Natural killer cell treated with Interleukin-12 subunit alpha and Interleukin-12 subunit beta and Interleukin-15 and Interleukin-18, amount 100 ng/mL, for 72 hours (primary cell): ENCODE results near the gene TSFM. TPM values are rescaled to one million over a fixed set of nuclear protein-coding genes. Genes with fewer than 3 reads are reported as not detected.
A peak's percentile ranks its signal among the peaks of the same experiment; 100 is the strongest.

Source experiments
- ATAC-seq, 2 donors: fragments of 150-1000 bp; cut with Tn5 transposase in 1 of 2; sonication (Bioruptor Pico), chemical (Tn5 transposase) in 1 of 2; 2 replicates each; pipeline ENCODE4 v1.10.0; 2021
- DNase-seq: peaks from one replicate; pipeline ENCODE4 v3.0.0; 2022; ENCODE audit warnings: low spot score
- H3K27ac Mint-ChIP-seq, 2 donors: 1 replicate in 1 of 2; 2 replicates in 1 of 2; pipeline ENCODE4 v1.8.0; 2022; ENCODE audit warnings: mixed read lengths in 2 of 2, mild to moderate bottlenecking in 1 of 2, moderate library complexity in 1 of 2
- H3K27me3 Mint-ChIP-seq, 2 donors: 1 replicate in 1 of 2; 2 replicates in 1 of 2; pipeline ENCODE4 v1.8.0; 2022; ENCODE audit warnings: mixed read lengths in 2 of 2
- H3K36me3 Mint-ChIP-seq: one replicate; pipeline ENCODE4 v1.8.0; 2022; ENCODE audit warnings: mixed read lengths
- H3K4me1 Mint-ChIP-seq, 2 donors: 1 replicate in 1 of 2; 2 replicates in 1 of 2; pipeline ENCODE4 v1.8.0; 2022; ENCODE audit warnings: low read depth in 2 of 2, mixed read lengths in 2 of 2, mild to moderate bottlenecking in 1 of 2
- H3K4me3 Mint-ChIP-seq: one replicate; pipeline ENCODE4 v1.8.0; 2022; ENCODE audit warnings: mixed read lengths
- H3K9me3 Mint-ChIP-seq: 2 replicates; pipeline ENCODE4 v1.8.0; 2022; ENCODE audit warnings: mixed read lengths
- total RNA-seq, 2 donors: library from RNA; stranded (reverse); gene quantifications; one replicate each; pipeline ENCODE4 v1.2.3, GENCODE V29; 2022

Gene TSFM
- total RNA-seq, 2 donors from 2014 or later: 43.2 to 44.6 TPM

DNA sequence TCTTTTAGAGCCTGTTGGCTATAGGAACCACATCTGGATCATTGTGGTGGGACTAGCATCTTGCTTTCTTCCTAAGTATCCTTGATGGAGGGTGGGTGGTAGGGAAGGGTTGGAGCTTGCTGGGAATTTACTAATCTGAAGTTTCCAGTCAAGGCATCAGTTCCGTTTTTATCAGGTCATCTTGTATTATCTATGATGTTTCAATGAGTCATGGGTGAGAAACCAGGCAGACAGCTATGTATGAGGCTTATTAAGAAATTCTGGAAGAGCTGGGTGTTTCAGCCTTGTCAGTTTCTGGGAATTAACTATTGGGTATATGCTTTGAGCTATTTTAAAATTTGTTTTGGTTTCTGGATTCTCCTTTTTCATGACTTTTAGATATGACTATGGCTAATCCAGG is 11.3 kb downstream of the TSFM start:
- Mint-ChIP-seq H3K4me3 (peak overlapping the region; percentile 59), H3K9me3 (no peaks in the 10 kb centered on the region), H3K27ac (peak overlapping the region; percentile 78 to 93), H3K27me3 (no peaks in the 10 kb centered on the region), H3K4me1 (peaks cover 14 to 20% of the 10 kb centered on the region in 2 donors), H3K36me3 (peaks cover 30% of the 10 kb centered on the region)
- no peak for DNase-seq
- peak; percentile 62 to 84 for ATAC-seq

DNA sequence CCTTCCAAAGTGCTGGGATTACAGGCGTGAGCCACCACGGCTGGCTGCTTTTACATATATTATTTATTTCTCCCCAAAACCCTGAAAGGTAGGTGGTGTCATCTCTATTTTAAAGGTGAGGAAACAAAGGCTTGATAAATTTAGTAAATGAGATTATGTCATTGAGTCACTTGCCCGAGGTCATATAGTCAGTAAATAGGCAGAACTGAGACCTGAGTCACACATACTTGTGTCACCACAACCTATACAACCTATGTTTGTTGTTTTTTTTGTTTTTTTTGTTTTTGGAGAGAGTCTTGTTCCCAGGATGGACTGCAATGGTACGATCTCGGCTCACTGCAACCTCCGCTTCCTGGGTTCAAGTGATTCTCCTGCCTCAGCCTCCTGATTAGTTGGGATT is 12.8 kb downstream of the TSFM start:
- Mint-ChIP-seq H3K4me3 (peak overlapping the region; percentile 36), H3K9me3 (no peaks in the 10 kb centered on the region), H3K4me1 (peaks cover 14 to 20% of the 10 kb centered on the region in 2 donors), H3K36me3 (peaks cover 37% of the 10 kb centered on the region), H3K27ac (peak overlapping the region in 1 of 2 donors; percentile 87), H3K27me3 (no peaks in the 10 kb centered on the region)
- ATAC-seq (peak in 1 of 2 donors; percentile 43), DNase-seq (no peak)

DNA sequence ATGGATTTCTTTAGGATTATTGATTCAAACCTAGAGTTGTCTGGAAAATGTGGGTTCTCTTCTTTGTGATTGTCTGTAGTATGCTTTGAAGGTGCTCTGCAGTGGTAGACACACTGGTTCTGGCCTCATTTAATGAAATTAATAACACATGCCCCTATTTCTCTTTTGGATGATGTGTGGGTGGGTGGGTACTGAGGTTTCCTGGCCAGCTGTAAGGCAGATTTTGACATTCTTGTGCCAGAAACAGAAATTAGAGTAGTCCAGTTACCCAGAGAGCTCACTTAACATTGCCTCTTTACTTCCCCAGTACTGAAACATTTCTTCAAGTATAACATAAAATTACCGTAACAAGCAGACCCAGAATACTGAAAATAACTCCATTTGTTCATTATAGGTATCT is 14.4 kb downstream of the TSFM start:
- no peaks in the 10 kb centered on the region for H3K9me3 Mint-ChIP-seq
- no peak for ATAC-seq
- peak overlapping the region in 1 of 2 donors; percentile 26 for H3K27ac Mint-ChIP-seq
- no peak for DNase-seq
- no peaks in the 10 kb centered on the region for H3K27me3 Mint-ChIP-seq
- peaks cover 14 to 20% of the 10 kb centered on the region in 2 donors for H3K4me1 Mint-ChIP-seq
- H3K4me3 Mint-ChIP-seq: no peak overlapping the region
- H3K36me3 Mint-ChIP-seq: peaks cover 37% of the 10 kb centered on the region

GRCh38 chr12:57797933-57798332 is 15.3 kb downstream of the TSFM start:
- H3K9me3 Mint-ChIP-seq: no peaks in the 10 kb centered on the region
- peak overlapping the region in 1 of 2 donors; percentile 26 for H3K27ac Mint-ChIP-seq
- ATAC-seq (no peak), DNase-seq (no peak)
- H3K4me1 Mint-ChIP-seq: peaks cover 11 to 23% of the 10 kb centered on the region in 2 donors
- peaks cover 34% of the 10 kb centered on the region for H3K36me3 Mint-ChIP-seq
- no peaks in the 10 kb centered on the region for H3K27me3 Mint-ChIP-seq
- H3K4me3 Mint-ChIP-seq: no peak overlapping the region

GRCh38 chr12:57800965-57801364 is 18.4 kb downstream of the TSFM start:
- peak overlapping the region in 1 of 2 donors; percentile 59 for H3K27ac Mint-ChIP-seq
- peaks cover 21% of the 10 kb centered on the region for H3K36me3 Mint-ChIP-seq
- no peaks in the 10 kb centered on the region for H3K27me3 Mint-ChIP-seq
- ATAC-seq: no peak
- no peaks in the 10 kb centered on the region for H3K9me3 Mint-ChIP-seq
- no peak overlapping the region for H3K4me3 Mint-ChIP-seq
- no peak for DNase-seq
- peaks cover 0 to 10% of the 10 kb centered on the region in 2 donors for H3K4me1 Mint-ChIP-seq

DNA sequence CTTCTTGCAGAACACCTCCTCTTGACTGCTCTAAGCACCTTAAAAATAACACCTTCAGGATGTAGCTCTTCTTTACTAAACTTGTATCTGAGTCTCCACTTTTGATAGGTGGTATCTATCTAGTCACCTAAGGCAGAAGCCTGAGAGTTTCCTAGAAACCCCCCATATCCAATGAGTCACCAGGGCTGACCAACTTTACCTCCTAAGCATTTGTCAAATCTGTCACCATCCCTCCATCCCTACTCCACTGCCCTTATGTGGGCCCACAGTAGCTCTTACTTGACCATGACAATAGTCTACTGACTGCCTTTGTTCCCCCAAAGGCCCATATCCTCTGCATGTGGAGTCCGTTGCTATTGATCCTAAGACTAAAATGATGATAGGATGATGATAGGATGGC is 20.0 kb downstream of the TSFM start:
- H3K27me3 Mint-ChIP-seq: no peaks in the 10 kb centered on the region
- ATAC-seq (no peak), DNase-seq (no peak)
- H3K27ac Mint-ChIP-seq: peak overlapping the region in 1 of 2 donors; percentile 13
- H3K9me3 Mint-ChIP-seq: no peaks in the 10 kb centered on the region
- H3K4me1 Mint-ChIP-seq: peaks cover 0 to 5% of the 10 kb centered on the region in 2 donors
- no peak overlapping the region for H3K4me3 Mint-ChIP-seq
- peaks cover 10% of the 10 kb centered on the region for H3K36me3 Mint-ChIP-seq

- Mint-ChIP-seq H3K9me3 (no peaks in the 10 kb centered on the region), H3K27ac (no peak overlapping the region), H3K36me3 (peaks cover 10% of the 10 kb centered on the region), H3K4me3 (no peak overlapping the region), H3K4me1 (peaks cover 0 to 5% of the 10 kb centered on the region in 2 donors), H3K27me3 (no peaks in the 10 kb centered on the region)
- ATAC-seq (peak in 1 of 2 donors; percentile 33), DNase-seq (no peak)
These were observed 20.8 kb downstream of the TSFM start for GRCh38 chr12:57803319-57803893.

GRCh38 chr12:57806677-57807076 is 24.1 kb downstream of the TSFM start:
- Mint-ChIP-seq H3K27ac (no peak overlapping the region), H3K4me3 (no peak overlapping the region), H3K27me3 (no peaks in the 10 kb centered on the region), H3K36me3 (no peaks in the 10 kb centered on the region), H3K9me3 (no peaks in the 10 kb centered on the region), H3K4me1 (peaks cover 0 to 5% of the 10 kb centered on the region in 2 donors)
- ATAC-seq (no peak), DNase-seq (no peak)

GRCh38 chr12:57807285-57807684 is 24.7 kb downstream of the TSFM start:
- Mint-ChIP-seq H3K4me1 (peaks cover 0 to 5% of the 10 kb centered on the region in 2 donors), H3K9me3 (no peaks in the 10 kb centered on the region)
- ATAC-seq: no peak

DNA sequence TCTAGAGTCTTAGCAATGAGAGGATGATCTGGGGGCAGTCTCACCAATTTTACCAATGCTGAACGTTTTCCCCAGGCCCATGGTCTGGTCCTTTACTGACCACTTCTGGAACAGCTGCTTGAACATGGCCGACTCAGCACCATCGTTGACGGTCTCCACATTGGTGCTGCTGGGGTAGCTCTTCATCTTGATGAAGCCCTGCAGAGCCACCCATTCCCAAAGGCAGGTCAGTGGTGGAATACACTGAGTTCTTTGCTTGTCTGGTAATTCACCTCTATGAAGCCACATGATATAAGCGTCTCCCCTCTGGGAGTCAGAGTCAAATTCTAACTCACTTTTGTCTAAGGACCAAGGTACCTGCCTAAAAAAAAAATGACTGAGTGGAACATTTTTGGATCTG is 25.8 kb downstream of the TSFM start:
- H3K27me3 Mint-ChIP-seq: no peaks in the 10 kb centered on the region
- no peak overlapping the region for H3K4me3 Mint-ChIP-seq
- no peak for ATAC-seq
- H3K4me1 Mint-ChIP-seq: no peaks in the 10 kb centered on the region
- DNase-seq: no peak
- no peaks in the 10 kb centered on the region for H3K9me3 Mint-ChIP-seq
- H3K36me3 Mint-ChIP-seq: no peaks in the 10 kb centered on the region
- H3K27ac Mint-ChIP-seq: no peak overlapping the region

More at GRCh38 chr12:57807285-57807684, 24.7 kb downstream of the TSFM start:
- no peaks in the 10 kb centered on the region for H3K36me3 Mint-ChIP-seq
- H3K27me3 Mint-ChIP-seq: no peaks in the 10 kb centered on the region
- H3K4me3 Mint-ChIP-seq: no peak overlapping the region
- no peak for DNase-seq
- H3K27ac Mint-ChIP-seq: no peak overlapping the region

DNA sequence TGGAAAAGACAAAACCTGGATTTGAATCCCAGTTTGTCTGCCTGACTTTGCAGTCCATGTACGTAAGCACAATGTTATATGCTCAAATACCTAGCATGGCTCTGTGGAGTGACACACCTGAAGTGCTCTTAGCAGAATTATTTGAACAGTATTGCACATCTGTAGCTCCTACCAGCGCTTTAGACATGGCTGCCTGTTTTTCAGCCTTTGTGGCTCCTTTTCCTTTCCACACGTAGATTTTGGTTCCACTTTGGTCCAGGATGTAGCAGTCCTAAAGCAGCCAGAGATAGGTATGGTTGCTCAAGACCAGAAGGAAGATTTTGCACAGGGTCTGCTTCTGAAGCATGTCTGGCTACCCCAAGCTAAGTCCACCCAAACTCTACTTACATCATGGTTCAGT is 26.8 kb downstream of the TSFM start:
- no peaks in the 10 kb centered on the region for H3K4me1 Mint-ChIP-seq
- ATAC-seq: no peak

DNA sequence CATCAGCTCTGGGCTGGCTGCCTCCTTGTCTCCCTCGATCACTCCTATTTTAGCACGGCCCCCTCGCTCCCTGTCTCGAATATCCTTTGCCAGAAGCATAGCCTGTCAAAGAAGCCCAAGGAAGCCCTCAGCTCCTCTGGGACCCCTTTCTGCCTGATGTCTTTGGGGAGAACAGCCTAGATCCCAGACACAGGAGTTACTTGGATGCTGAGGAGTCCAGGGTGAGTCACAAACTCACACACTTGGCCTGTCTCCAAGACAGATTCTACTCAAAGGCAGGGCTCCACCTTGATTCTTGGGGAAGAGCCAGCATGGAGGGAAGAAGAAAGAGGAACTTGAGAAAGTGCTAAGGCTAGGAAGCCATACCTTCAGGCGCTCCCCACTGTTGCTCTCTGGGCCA is 27.9 kb downstream of the TSFM start:
- H3K27ac Mint-ChIP-seq: no peak overlapping the region
- DNase-seq (no peak), ATAC-seq (no peak)
- no peaks in the 10 kb centered on the region for H3K36me3 Mint-ChIP-seq
- no peaks in the 10 kb centered on the region for H3K9me3 Mint-ChIP-seq
- H3K4me1 Mint-ChIP-seq: no peaks in the 10 kb centered on the region
- H3K4me3 Mint-ChIP-seq: no peak overlapping the region
- no peaks in the 10 kb centered on the region for H3K27me3 Mint-ChIP-seq

More for the DNA sequence above, 26.8 kb downstream of the TSFM start:
- Mint-ChIP-seq H3K36me3 (no peaks in the 10 kb centered on the region), H3K4me3 (no peak overlapping the region), H3K9me3 (no peaks in the 10 kb centered on the region), H3K27ac (no peak overlapping the region), H3K27me3 (no peaks in the 10 kb centered on the region)
- DNase-seq: no peak

DNA sequence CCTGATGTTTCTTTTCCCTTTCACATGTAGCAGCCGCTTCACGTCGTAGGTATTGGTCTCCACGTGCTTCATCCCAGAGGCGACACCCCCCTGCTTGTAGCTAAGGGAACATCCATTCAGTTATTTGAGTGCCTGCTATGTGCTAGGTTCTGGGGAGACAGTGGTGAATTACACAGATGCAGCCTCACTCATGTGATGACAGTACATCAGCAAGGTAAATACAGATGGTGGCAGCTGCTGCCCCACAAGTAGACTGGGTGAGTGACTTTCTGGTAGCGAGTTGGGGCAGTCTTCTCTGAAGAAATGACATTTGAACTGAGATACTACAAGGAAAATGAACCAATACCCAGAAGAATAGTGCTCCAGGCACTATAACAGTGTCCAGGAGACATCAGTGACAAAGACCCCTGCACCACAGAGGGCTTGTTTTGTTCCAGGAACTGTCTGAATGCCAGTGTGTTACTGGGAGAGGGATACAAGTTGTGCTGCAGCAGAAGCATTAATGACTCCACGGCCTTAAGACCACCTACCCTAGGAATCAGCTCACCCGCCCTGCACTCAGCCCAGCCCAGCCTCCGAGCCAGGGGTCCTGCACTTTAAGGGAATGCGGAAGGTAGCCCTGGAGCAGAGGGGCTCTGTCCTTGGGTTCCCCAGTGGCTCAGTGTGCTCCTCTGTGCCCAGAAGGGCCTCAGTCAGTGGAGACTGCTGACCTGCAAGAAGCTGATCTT is 28.6 kb downstream of the TSFM start:
- H3K27ac Mint-ChIP-seq: no peak overlapping the region
- no peak overlapping the region for H3K4me3 Mint-ChIP-seq
- no peaks in the 10 kb centered on the region for H3K36me3 Mint-ChIP-seq
- no peak for ATAC-seq
- no peaks in the 10 kb centered on the region for H3K9me3 Mint-ChIP-seq
- DNase-seq: no peak
- H3K4me1 Mint-ChIP-seq: no peaks in the 10 kb centered on the region
- H3K27me3 Mint-ChIP-seq: no peaks in the 10 kb centered on the region

GRCh38 chr12:57813111-57813970 is 30.8 kb downstream of the TSFM start:
- H3K4me3 Mint-ChIP-seq: no peak overlapping the region
- DNase-seq (no peak), ATAC-seq (no peak)
- H3K9me3 Mint-ChIP-seq: no peaks in the 10 kb centered on the region
- no peaks in the 10 kb centered on the region for H3K36me3 Mint-ChIP-seq
- H3K4me1 Mint-ChIP-seq: no peaks in the 10 kb centered on the region
- no peak overlapping the region for H3K27ac Mint-ChIP-seq
- no peaks in the 10 kb centered on the region for H3K27me3 Mint-ChIP-seq
